Stimulated activated CD4-positive, alpha-beta T cell treated with anti-CD3 and anti-CD28 coated beads, Interleukin-2, amount 100 ng/mL, for 4 hours (primary cell): Measurements from ENCODE around the gene ITGA3.

Experiments used
- DNase-seq: peaks from one replicate; pipeline ENCODE4 v3.0.0-alpha.2; 2020; ENCODE audit warnings: low read depth

The ITGA3 gene

GRCh38 chr17:50129728-50130558, 74.0 kb downstream of the ITGA3 start, which contains the start of gene SAMD14:
Gene SAMD14 (minus strand): TSS chr17:50130160. CDS start chr17:50124959, 5,201 bp downstream.
- DNase-seq: no peak

- DNase-seq: no peak
Measured at GRCh38 chr17:50130559-50131305, 74.8 kb downstream of the ITGA3 start.

- DNase-seq: no peak
Measured at GRCh38 chr17:50132104-50132794, 76.3 kb downstream of the ITGA3 start.

- no peak for DNase-seq
Measured at GRCh38 chr17:50133028-50133768, 77.3 kb downstream of the ITGA3 start.

- DNase-seq: no peak
Measured at GRCh38 chr17:50133769-50134099, 77.8 kb downstream of the ITGA3 start.

- DNase-seq: no peak
Measured at GRCh38 chr17:50134206-50135110, 78.5 kb downstream of the ITGA3 start.

- no peak for DNase-seq
Measured at GRCh38 chr17:50135316-50136095, 79.6 kb downstream of the ITGA3 start.

- DNase-seq: no peak
Measured at GRCh38 chr17:50136096-50136687, 80.3 kb downstream of the ITGA3 start.

- DNase-seq: no peak
Measured at GRCh38 chr17:50137042-50137441, 81.1 kb downstream of the ITGA3 start.

GRCh38 chr17:50139185-50139783, 83.4 kb downstream of the ITGA3 start:
- DNase-seq: no peak
